Mesothelial cell of epicardium (in vitro differentiated cells): Measurements from ENCODE around the gene ZNF26. TPM values are rescaled to one million over a fixed set of nuclear protein-coding genes. Genes with fewer than 3 reads are reported as not detected.

ENCODE experiments used
- DNase-seq, 2 experiments: peaks; one replicate each; pipeline ENCODE4 v3.0.0; 2021; ENCODE audit warnings: low spot score in 2 of 2; ENCODE audit not compliant: unreplicated experiment in 2 of 2
- H3K27ac Mint-ChIP-seq: 2 replicates; pipeline ENCODE4 v1.8.0; 2021; ENCODE audit warnings: mixed read lengths
- H3K27me3 Mint-ChIP-seq: 2 replicates; pipeline ENCODE4 v1.8.0; 2021; ENCODE audit warnings: low read depth, mixed read lengths
- H3K36me3 Mint-ChIP-seq: 2 replicates; pipeline ENCODE4 v1.8.0; 2021; ENCODE audit warnings: mixed read lengths
- H3K4me1 Mint-ChIP-seq: 2 replicates; pipeline ENCODE4 v1.8.0; 2021; ENCODE audit warnings: mixed read lengths
- H3K4me3 Mint-ChIP-seq: 2 replicates; pipeline ENCODE4 v1.8.0; 2021; ENCODE audit warnings: mild to moderate bottlenecking, moderate library complexity, mixed read lengths
- H3K9me3 Mint-ChIP-seq: 2 replicates; pipeline ENCODE4 v1.8.0; 2021; ENCODE audit warnings: mixed read lengths
- CTCF ChIP-seq: fragments of 200-600 bp; sonication (generic); IDR thresholded peaks from one replicate; pipeline ENCODE4 v1.5.0; 2021; ENCODE audit warnings: antibody characterized with exemption; ENCODE audit not compliant: unreplicated experiment
- total RNA-seq: library from RNA; stranded (reverse); gene quantifications from 3 replicates; pipeline ENCODE4 v1.2.1, GENCODE V29; 2021

ZNF26 gene
- total RNA-seq, 1 donor from 2014 or later = 21.0 TPM

- Mint-ChIP-seq H3K27me3 (no peaks in the 10 kb centered on the region), H3K36me3 (peaks cover 58% of the 10 kb centered on the region), H3K27ac (no peak overlapping the region), H3K4me3 (no peak overlapping the region), H3K9me3 (peaks cover 43% of the 10 kb centered on the region), H3K4me1 (peaks cover 12% of the 10 kb centered on the region)
- no peak for DNase-seq
- no peak for TF ChIP-seq CTCF
Observed at GRCh38 chr12:132950844-132951535, 35.2 kb upstream of the ZNF26 start.

GRCh38 chr12:132951649-132952048 is 34.5 kb upstream of the ZNF26 start:
- Mint-ChIP-seq H3K27ac (no peak overlapping the region), H3K4me3 (no peak overlapping the region), H3K36me3 (peaks cover 57% of the 10 kb centered on the region), H3K9me3 (peaks cover 41% of the 10 kb centered on the region), H3K4me1 (peaks cover 17% of the 10 kb centered on the region), H3K27me3 (no peaks in the 10 kb centered on the region)
- TF ChIP-seq CTCF = no peak
- DNase-seq = no peak

- TF ChIP-seq CTCF = no peak
- Mint-ChIP-seq H3K9me3 (peaks cover 43% of the 10 kb centered on the region), H3K27ac (no peak overlapping the region), H3K4me3 (no peak overlapping the region), H3K27me3 (no peaks in the 10 kb centered on the region), H3K4me1 (peaks cover 17% of the 10 kb centered on the region), H3K36me3 (peaks cover 58% of the 10 kb centered on the region)
- DNase-seq = no peak
Observed at GRCh38 chr12:132952371-132953162, 33.6 kb upstream of the ZNF26 start.

- TF ChIP-seq CTCF = no peak
- no peak for DNase-seq
- Mint-ChIP-seq H3K27ac (no peak overlapping the region), H3K27me3 (no peaks in the 10 kb centered on the region), H3K9me3 (peaks cover 40% of the 10 kb centered on the region), H3K4me1 (peaks cover 17% of the 10 kb centered on the region), H3K36me3 (peaks cover 54% of the 10 kb centered on the region), H3K4me3 (no peak overlapping the region)
Observed at GRCh38 chr12:132953163-132953425, 33.1 kb upstream of the ZNF26 start.

GRCh38 chr12:132953771-132954170 is 32.4 kb upstream of the ZNF26 start:
- TF ChIP-seq CTCF = no peak
- Mint-ChIP-seq H3K4me1 (peaks cover 17% of the 10 kb centered on the region), H3K27me3 (no peaks in the 10 kb centered on the region), H3K27ac (peak overlapping the region; percentile 54), H3K36me3 (peaks cover 47% of the 10 kb centered on the region), H3K9me3 (peaks cover 33% of the 10 kb centered on the region), H3K4me3 (peak overlapping the region; percentile 28)
- DNase-seq = no peak
